Activated naive CD4-positive, alpha-beta T cell treated with anti-CD3 and anti-CD28 coated beads, Interleukin-2, amount 50 U/mL, for 24 hours (primary cell): Measurements from ENCODE around the gene B2M.
"Not testable (repeated sequence)": the region's sequence is repeated elsewhere in the genome, so short reads cannot be mapped to it uniquely, and the experiment has no call there.

Experiments used
- H3K27ac Mint-ChIP-seq: one replicate; pipeline ENCODE4 v1.8.0; 2021; ENCODE audit warnings: mild to moderate bottlenecking, mixed read lengths
- H3K27me3 Mint-ChIP-seq: one replicate; pipeline ENCODE4 v1.8.0; 2021; ENCODE audit warnings: mixed read lengths
- H3K36me3 Mint-ChIP-seq: one replicate; pipeline ENCODE4 v1.8.0; 2021; ENCODE audit warnings: mixed read lengths
- H3K4me1 Mint-ChIP-seq: one replicate; pipeline ENCODE4 v1.8.0; 2021; ENCODE audit warnings: mixed read lengths
- H3K4me3 Mint-ChIP-seq: one replicate; pipeline ENCODE4 v1.8.0; 2021; ENCODE audit warnings: mild to moderate bottlenecking, mixed read lengths
- H3K9me3 Mint-ChIP-seq: one replicate; pipeline ENCODE4 v1.8.0; 2021; ENCODE audit warnings: mixed read lengths

B2M gene

GRCh38 chr15:44728232-44728575 lies 16.9 kb downstream of the B2M start:
- peak overlapping the region; percentile 100 for H3K4me3 Mint-ChIP-seq
- H3K27me3 Mint-ChIP-seq, H3K9me3 Mint-ChIP-seq: not testable (repeated sequence)
- peaks cover 70% of the 10 kb centered on the region for H3K4me1 Mint-ChIP-seq
- H3K36me3 Mint-ChIP-seq, result peaks cover 15% of the 10 kb centered on the region
- H3K27ac Mint-ChIP-seq, result peak overlapping the region; percentile 100

- Mint-ChIP-seq H3K4me1 (peaks cover 70% of the 10 kb centered on the region), H3K9me3 (no peaks in the 10 kb centered on the region), H3K27ac (peak overlapping the region; percentile 100), H3K27me3 (no peaks in the 10 kb centered on the region), H3K4me3 (peak overlapping the region; percentile 100), H3K36me3 (peaks cover 15% of the 10 kb centered on the region)
Observed at GRCh38 chr15:44728576-44729407, 17.5 kb downstream of the B2M start.

- peak overlapping the region; percentile 100 for H3K4me3 Mint-ChIP-seq
- peaks cover 15% of the 10 kb centered on the region for H3K36me3 Mint-ChIP-seq
- peak overlapping the region; percentile 100 for H3K27ac Mint-ChIP-seq
- H3K9me3 Mint-ChIP-seq, result no peaks in the 10 kb centered on the region
- H3K27me3 Mint-ChIP-seq, result no peaks in the 10 kb centered on the region
- peaks cover 66% of the 10 kb centered on the region for H3K4me1 Mint-ChIP-seq
Observed at GRCh38 chr15:44729408-44730127, 18.3 kb downstream of the B2M start.

GRCh38 chr15:44734839-44735481 lies 23.6 kb downstream of the B2M start:
- Mint-ChIP-seq H3K27ac (peak overlapping the region; percentile 100), H3K4me3 (peak overlapping the region; percentile 85), H3K27me3 (no peaks in the 10 kb centered on the region), H3K36me3 (peaks cover 13% of the 10 kb centered on the region), H3K9me3 (no peaks in the 10 kb centered on the region), H3K4me1 (peaks cover 73% of the 10 kb centered on the region)

GRCh38 chr15:44735482-44736180 lies 24.3 kb downstream of the B2M start:
- Mint-ChIP-seq H3K4me1 (peaks cover 75% of the 10 kb centered on the region), H3K27me3 (no peaks in the 10 kb centered on the region), H3K4me3 (peak overlapping the region; percentile 85), H3K27ac (peak overlapping the region; percentile 100), H3K36me3 (peaks cover 13% of the 10 kb centered on the region), H3K9me3 (no peaks in the 10 kb centered on the region)

- peaks cover 71% of the 10 kb centered on the region for H3K4me1 Mint-ChIP-seq
Observed at GRCh38 chr15:44736181-44736765, 25.0 kb downstream of the B2M start, which contains the start of gene TRIM69. TRIM69 (plus strand) TSS chr15:44736528; CDS start chr15:44736705, 177 bp downstream.

GRCh38 chr15:44738340-44738984 lies 27.1 kb downstream of the B2M start:
- Mint-ChIP-seq H3K4me3 (peak overlapping the region; percentile 68), H3K4me1 (peaks cover 57% of the 10 kb centered on the region), H3K27me3 (no peaks in the 10 kb centered on the region), H3K36me3 (no peaks in the 10 kb centered on the region), H3K27ac (peak overlapping the region; percentile 84), H3K9me3 (no peaks in the 10 kb centered on the region)

More at GRCh38 chr15:44736181-44736765, 25.0 kb downstream of the B2M start, which contains the start of gene TRIM69:
- H3K36me3 Mint-ChIP-seq, result peaks cover 11% of the 10 kb centered on the region
- H3K4me3 Mint-ChIP-seq, result peak within 1 kb of the TSS; percentile 85
- H3K27ac Mint-ChIP-seq, result peak within 1 kb of the TSS; percentile 100
- no peaks in the 10 kb centered on the region for H3K9me3 Mint-ChIP-seq
- no peaks in the 10 kb centered on the region for H3K27me3 Mint-ChIP-seq

GRCh38 chr15:44739222-44739847 lies 28.0 kb downstream of the B2M start:
- not testable (repeated sequence) for H3K27ac Mint-ChIP-seq, H3K27me3 Mint-ChIP-seq, H3K36me3 Mint-ChIP-seq, H3K9me3 Mint-ChIP-seq
- peaks cover 52% of the 10 kb centered on the region for H3K4me1 Mint-ChIP-seq
- peak overlapping the region; percentile 7 for H3K4me3 Mint-ChIP-seq

GRCh38 chr15:44743454-44743853 lies 32.1 kb downstream of the B2M start:
- not testable (repeated sequence) for H3K9me3 Mint-ChIP-seq, H3K4me3 Mint-ChIP-seq, H3K36me3 Mint-ChIP-seq, H3K27me3 Mint-ChIP-seq, H3K27ac Mint-ChIP-seq
- peaks cover 17% of the 10 kb centered on the region for H3K4me1 Mint-ChIP-seq

- Mint-ChIP-seq H3K36me3 (peaks cover 24% of the 10 kb centered on the region), H3K9me3 (peaks cover 22% of the 10 kb centered on the region), H3K4me1 (peaks cover 11% of the 10 kb centered on the region), H3K4me3 (no peak overlapping the region), H3K27me3 (no peaks in the 10 kb centered on the region), H3K27ac (no peak overlapping the region)
Observed at GRCh38 chr15:44753345-44753744, 42.0 kb downstream of the B2M start.

DNA sequence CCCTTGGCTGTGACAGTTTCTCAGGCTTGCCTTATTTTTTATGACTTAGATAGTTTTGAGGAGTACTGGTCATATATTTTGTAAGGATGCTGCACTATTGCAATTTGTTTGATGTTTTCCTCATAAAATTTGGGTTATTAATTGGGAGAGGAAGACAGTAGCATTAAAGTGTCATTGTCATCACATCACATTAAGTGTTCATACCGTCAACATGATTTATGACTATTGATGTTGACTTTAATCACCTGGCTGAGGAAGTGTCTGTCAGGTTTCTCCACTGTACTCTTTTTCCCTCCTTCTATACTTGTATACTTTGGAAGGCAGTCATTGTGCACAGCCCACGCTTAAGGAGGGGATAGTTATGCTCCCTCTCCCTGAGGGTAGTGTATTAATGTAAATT lies 51.9 kb downstream of the B2M start:
- Mint-ChIP-seq H3K27ac (no peak overlapping the region), H3K27me3 (no peaks in the 10 kb centered on the region), H3K36me3 (peaks cover 8% of the 10 kb centered on the region), H3K4me1 (no peaks in the 10 kb centered on the region), H3K9me3 (no peaks in the 10 kb centered on the region), H3K4me3 (no peak overlapping the region)

GRCh38 chr15:44763848-44764247 lies 52.5 kb downstream of the B2M start:
- H3K9me3 Mint-ChIP-seq, result no peaks in the 10 kb centered on the region
- H3K4me3 Mint-ChIP-seq, result no peak overlapping the region
- H3K36me3 Mint-ChIP-seq, result peaks cover 10% of the 10 kb centered on the region
- H3K4me1 Mint-ChIP-seq, result no peaks in the 10 kb centered on the region
- H3K27ac Mint-ChIP-seq, result no peak overlapping the region
- no peaks in the 10 kb centered on the region for H3K27me3 Mint-ChIP-seq

- peaks cover 12% of the 10 kb centered on the region for H3K36me3 Mint-ChIP-seq
- no peaks in the 10 kb centered on the region for H3K27me3 Mint-ChIP-seq
- no peaks in the 10 kb centered on the region for H3K4me1 Mint-ChIP-seq
- no peaks in the 10 kb centered on the region for H3K9me3 Mint-ChIP-seq
- H3K4me3 Mint-ChIP-seq, result no peak overlapping the region
- H3K27ac Mint-ChIP-seq, result no peak overlapping the region
Observed at GRCh38 chr15:44765036-44765435, 53.7 kb downstream of the B2M start.
